Measurements from ENCODE around the gene STK39.

- TF ChIP-seq POLR2A (IDR thresholded peaks at IDR 0.05), result no peak
- TF ChIP-seq CTCF (IDR thresholded peaks at IDR 0.05), result no peak
These were observed 87.4 kb downstream of the STK39 start for GRCh38 chr2:168159754-168160585.

Measured in right lobe of liver (tissue), 4 donors.